Measurements from ENCODE around the gene NCOR1. TPM values are rescaled to one million over a fixed set of nuclear protein-coding genes. Genes with fewer than 3 reads are reported as not detected.

The NCOR1 gene
- total and polyA plus RNA-seq, 10 of the 15 experiments (the other 5 are each of a cell fraction or from before 2014, with no cell fraction given) = 34.5 to 135 (median 82.9) TPM

- TF ChIP-seq E2F8 (IDR thresholded peaks at IDR 0.05; ENCODE audit: low read depth, partially characterized antibody) = no peak
- no peak for TF ChIP-seq ATF3 (IDR thresholded peaks at IDR 0.05; ENCODE audit: borderline replicate concordance, extremely low read depth, low read depth, low read length)
- no peak for TF ChIP-seq ZNF207 (IDR thresholded peaks at IDR 0.05; ENCODE audit: borderline replicate concordance)
- no peak for TF ChIP-seq ZBTB40 (IDR thresholded peaks at IDR 0.05; ENCODE audit: borderline replicate concordance)
- no peak for TF ChIP-seq KDM1A (IDR thresholded peaks at IDR 0.05; ENCODE audit: borderline replicate concordance)
Measured at GRCh38 chr17:16258901-16259300, 43.6 kb upstream of the NCOR1 start (continued).

Measured in GM12878 (cell line).